Right cardiac atrium (tissue), 5 donors: ENCODE results near the gene GSK3A. TPM values are rescaled to one million over a fixed set of nuclear protein-coding genes. Genes with fewer than 3 reads are reported as not detected.

Experiments
- ATAC-seq, 2 donors: fragments of 200-7000 bp; cut with Tn5 transposase; one replicate each; pipeline versions ENCODE4 v1.8.0 to v1.9.1; 2020; ENCODE audit warnings: moderate library complexity in 2 of 2, mild to moderate bottlenecking in 1 of 2
- DNase-seq, 3 donors: peaks; one replicate each; pipeline ENCODE4 v3.0.0-alpha.2; 2020
- H3K27ac ChIP-seq: one replicate; pipeline ENCODE4 v1.5.1; 2013; ENCODE audit warnings: mild to moderate bottlenecking, low read length, control low read depth, moderate library complexity
- H3K27me3 ChIP-seq: one replicate; pipeline ENCODE4 v1.6.1; 2013; ENCODE audit not compliant: control insufficient read depth, insufficient read depth
- H3K4me1 ChIP-seq: one replicate; pipeline ENCODE4 v1.6.1; 2013; ENCODE audit warnings: low read length; ENCODE audit not compliant: control insufficient read depth, insufficient read depth
- H3K4me3 ChIP-seq: one replicate; pipeline ENCODE4 v1.5.1; 2013; ENCODE audit warnings: low read length, control low read depth
- H3K9me3 ChIP-seq: one replicate; pipeline ENCODE4 v1.6.1; 2013; ENCODE audit warnings: low read length; ENCODE audit not compliant: control insufficient read depth
- WGBS: extraction: QIAGEN DNeasy Blood & Tissue Kit; methylation state at CpG from one replicate; pipeline ENCODE4 v1.1.7; 2013; 5-methylcytosine and 5-hydroxymethylcytosine counted together
- intact Hi-C, 4 donors: fragments of 100-400 bp; cut with DNase I; formaldehyde crosslinking; loops; one replicate each; pipeline versions ENCODE4 v1.11.0 to v1.14.0; 2022 to 2023
- polyA plus RNA-seq: library from polyadenylated mRNA; stranded (reverse); fragments of 200-250 nt; gene quantifications from one replicate; pipeline ENCODE4 v1.2.3, GENCODE V29; 2013
- total RNA-seq, 4 donors: library from RNA; stranded (reverse); fragmentation: NEBNext Ultra II Directional; extraction: Animal tissue kit (Norgen Biotek cat#: 25700); gene quantifications; one replicate each; pipeline ENCODE4 v1.2.1, GENCODE V29; 2021
- donor health status: healthy with polysubstance abuse.
- donor health status: DM: no; HTN: yes; CAD: no.
- donor health status: DM: no; HTN: no; CAD: no.
- donor health status: DM: no; HTN: yes; CAD: no; lungs with severe emphysema.
- donor health status: DM: yes; HTN: yes; CAD: no.

Gene GSK3A
- total and polyA plus RNA-seq, 5 donors: 32.0 to 46.5 (median 36.2) TPM

- Histone ChIP-seq H3K27ac (peak overlapping the region; percentile 71), H3K4me3 (peak overlapping the region; percentile 73), H3K9me3 (no peaks in the 10 kb centered on the region), H3K4me1 (peaks cover 40% of the 10 kb centered on the region), H3K27me3 (no peaks in the 10 kb centered on the region)
- peak; percentile 7 to 53 for ATAC-seq
- peak in 2 of 3 donors; percentile 79 to 84 for DNase-seq
- intact Hi-C loops: loop anchor here in 3 of 4 donors (5.0 kb wide), 1 partner anchor 33 kb away; no protein-coding TSS in a partner anchor
- WGBS: under 1% methylated on average over 20 of the region's 20 CpGs
Measured at GRCh38 chr19:42280815-42281145, 38.4 kb upstream of the GSK3A start.

- Histone ChIP-seq H3K4me1 (peaks cover 35% of the 10 kb centered on the region), H3K4me3 (peak overlapping the region; percentile 73), H3K27me3 (no peaks in the 10 kb centered on the region), H3K9me3 (no peaks in the 10 kb centered on the region), H3K27ac (peak overlapping the region; percentile 71)
- peak; percentile 96 to 98 (median 97) for DNase-seq
- under 1% methylated on average over 88 of the region's 89 CpGs for WGBS
- intact Hi-C loops: loop anchor here in 3 of 4 donors (5.0 kb wide), 1 partner anchor 33 kb away; no protein-coding TSS in a partner anchor
- peak; percentile 76 to 80 for ATAC-seq
Measured at GRCh38 chr19:42279902-42280814, 37.8 kb upstream of the GSK3A start.

GRCh38 chr19:42279155-42279901 lies 36.9 kb upstream of the GSK3A start:
- Histone ChIP-seq H3K4me3 (peak overlapping the region; percentile 73), H3K27ac (peak overlapping the region; percentile 71), H3K9me3 (no peaks in the 10 kb centered on the region), H3K27me3 (no peaks in the 10 kb centered on the region), H3K4me1 (peaks cover 33% of the 10 kb centered on the region)
- peak in 2 of 3 donors; percentile 21 for DNase-seq
- WGBS: 9% methylated on average over 6 of the region's 6 CpGs
- intact Hi-C loops: no loop called here
- no peak for ATAC-seq

- no peak overlapping the region for H3K4me3 ChIP-seq
- WGBS: 55% methylated on average over 5 of the region's 5 CpGs
- intact Hi-C loops: no loop called here
- ATAC-seq (no peak), DNase-seq (peak; percentile 21 to 58 (median 49))
- peaks cover 33% of the 10 kb centered on the region for H3K4me1 ChIP-seq
- H3K27ac ChIP-seq: peak overlapping the region; percentile 71
- no peaks in the 10 kb centered on the region for H3K27me3 ChIP-seq
- no peaks in the 10 kb centered on the region for H3K9me3 ChIP-seq
Measured at GRCh38 chr19:42278452-42279154, 36.2 kb upstream of the GSK3A start.

GRCh38 chr19:42277821-42278451 lies 35.5 kb upstream of the GSK3A start:
- intact Hi-C loops: no loop called here
- no peaks in the 10 kb centered on the region for H3K27me3 ChIP-seq
- no peaks in the 10 kb centered on the region for H3K9me3 ChIP-seq
- peak; percentile 33 to 69 (median 67) for DNase-seq
- ATAC-seq: no peak
- peak overlapping the region; percentile 71 for H3K27ac ChIP-seq
- H3K4me1 ChIP-seq: peaks cover 29% of the 10 kb centered on the region
- no peak overlapping the region for H3K4me3 ChIP-seq
- 28% methylated on average over 10 of the region's 10 CpGs for WGBS

GRCh38 chr19:42276821-42277220 lies 34.4 kb upstream of the GSK3A start:
- H3K27me3 ChIP-seq: no peaks in the 10 kb centered on the region
- H3K9me3 ChIP-seq: no peaks in the 10 kb centered on the region
- peaks cover 22% of the 10 kb centered on the region for H3K4me1 ChIP-seq
- intact Hi-C loops: no loop called here
- H3K27ac ChIP-seq: no peak overlapping the region
- H3K4me3 ChIP-seq: no peak overlapping the region
- DNase-seq: peak in 2 of 3 donors; percentile 5 to 21
- 85% methylated on average over 4 of the region's 4 CpGs for WGBS
- ATAC-seq: no peak

GRCh38 chr19:42276284-42276683 lies 33.9 kb upstream of the GSK3A start:
- Histone ChIP-seq H3K27ac (no peak overlapping the region), H3K27me3 (no peaks in the 10 kb centered on the region), H3K9me3 (no peaks in the 10 kb centered on the region), H3K4me1 (peaks cover 20% of the 10 kb centered on the region), H3K4me3 (no peak overlapping the region)
- DNase-seq: peak; percentile 32 to 71 (median 60)
- WGBS: 52% methylated on average over 3 of the region's 3 CpGs
- intact Hi-C loops: no loop called here
- ATAC-seq: no peak

GRCh38 chr19:42275517-42275916 lies 33.1 kb upstream of the GSK3A start:
- H3K4me1 ChIP-seq: peaks cover 24% of the 10 kb centered on the region

GRCh38 chr19:42275103-42275502 lies 32.7 kb upstream of the GSK3A start:
- no peak overlapping the region for H3K27ac ChIP-seq
- H3K27me3 ChIP-seq: no peaks in the 10 kb centered on the region
- no peak overlapping the region for H3K4me3 ChIP-seq
- DNase-seq: peak in 1 of 3 donors; percentile 26
- H3K9me3 ChIP-seq: no peaks in the 10 kb centered on the region
- peaks cover 24% of the 10 kb centered on the region for H3K4me1 ChIP-seq
- 69% methylated on average over 7 of the region's 7 CpGs for WGBS
- ATAC-seq: no peak
- intact Hi-C loops: no loop called here

More at GRCh38 chr19:42275517-42275916, 33.1 kb upstream of the GSK3A start:
- WGBS: 90% methylated on average over 3 of the region's 3 CpGs
- ATAC-seq: no peak
- no peak overlapping the region for H3K27ac ChIP-seq
- H3K4me3 ChIP-seq: no peak overlapping the region
- intact Hi-C loops: no loop called here
- H3K27me3 ChIP-seq: no peaks in the 10 kb centered on the region
- peak in 1 of 3 donors; percentile 12 for DNase-seq
- H3K9me3 ChIP-seq: no peaks in the 10 kb centered on the region

GRCh38 chr19:42274065-42274682 lies 31.8 kb upstream of the GSK3A start:
- H3K27me3 ChIP-seq: no peaks in the 10 kb centered on the region
- peak in 2 of 3 donors; percentile 62 to 71 for DNase-seq
- intact Hi-C loops: no loop called here
- no peak overlapping the region for H3K27ac ChIP-seq
- no peak overlapping the region for H3K4me3 ChIP-seq
- 89% methylated on average over 22 of the region's 22 CpGs for whole genome bisulfite sequencing
- no peak for ATAC-seq
- no peaks in the 10 kb centered on the region for H3K9me3 ChIP-seq
- peaks cover 24% of the 10 kb centered on the region for H3K4me1 ChIP-seq
